Measurements from ENCODE around the gene KCNN2.

The KCNN2 gene

GRCh38 chr5:114362977-114363761 is 1.3 kb downstream of the KCNN2 start:
- FAIRE-seq, result no peak

- FAIRE-seq, result no peak
Measured at GRCh38 chr5:114363837-114364236, 2.0 kb downstream of the KCNN2 start.

- FAIRE-seq, result no peak
Measured at GRCh38 chr5:114367029-114367428, 5.2 kb downstream of the KCNN2 start.

GRCh38 chr5:114369680-114370417 is 8.0 kb downstream of the KCNN2 start:
- FAIRE-seq, result no peak

GRCh38 chr5:114377050-114377844 is 15.4 kb downstream of the KCNN2 start:
- FAIRE-seq, result no peak

- FAIRE-seq, result no peak
Measured at GRCh38 chr5:114377946-114378345, 16.1 kb downstream of the KCNN2 start.

GRCh38 chr5:114380721-114381120 is 18.9 kb downstream of the KCNN2 start:
- FAIRE-seq, result no peak

- FAIRE-seq, result no peak
Measured at GRCh38 chr5:114387433-114387832, 25.6 kb downstream of the KCNN2 start.

- no peak for FAIRE-seq
Measured at GRCh38 chr5:114390431-114390830, 28.6 kb downstream of the KCNN2 start.

GRCh38 chr5:114391321-114391720 is 29.5 kb downstream of the KCNN2 start:
- no peak for FAIRE-seq

- no peak for FAIRE-seq
Measured at GRCh38 chr5:114393159-114393558, 31.3 kb downstream of the KCNN2 start.

GRCh38 chr5:114402206-114402605 is 40.3 kb downstream of the KCNN2 start:
- no peak for FAIRE-seq

GRCh38 chr5:114407783-114408182 is 45.9 kb downstream of the KCNN2 start:
- FAIRE-seq, result no peak

GRCh38 chr5:114408847-114409246 is 47.0 kb downstream of the KCNN2 start:
- FAIRE-seq, result no peak

- FAIRE-seq, result no peak
Measured at GRCh38 chr5:114411380-114411931, 49.6 kb downstream of the KCNN2 start.

- no peak for FAIRE-seq
Measured at GRCh38 chr5:114412510-114413171, 50.8 kb downstream of the KCNN2 start.

GRCh38 chr5:114415760-114416159 is 53.9 kb downstream of the KCNN2 start:
- no peak for FAIRE-seq

GRCh38 chr5:114416254-114416653 is 54.4 kb downstream of the KCNN2 start:
- FAIRE-seq, result no peak

- no peak for FAIRE-seq
Measured at GRCh38 chr5:114417519-114417918, 55.6 kb downstream of the KCNN2 start.

GRCh38 chr5:114418176-114419066 is 56.6 kb downstream of the KCNN2 start:
- FAIRE-seq, result no peak

- FAIRE-seq, result no peak
Measured at GRCh38 chr5:114419067-114419388, 57.2 kb downstream of the KCNN2 start.

- no peak for FAIRE-seq
Measured at GRCh38 chr5:114419959-114420358, 58.1 kb downstream of the KCNN2 start.
